ENCODE results near the gene SMIM7.

Gene SMIM7

GRCh38 chr19:16612636-16613035, 47.3 kb downstream of the SMIM7 start:
- TF ChIP-seq CTCF (IDR thresholded peaks at IDR 0.05; ENCODE audit: extremely low read depth, missing control alignments): no peak

GRCh38 chr19:16611121-16611520, 48.8 kb downstream of the SMIM7 start:
- DNase-seq (ENCODE audit: low spot score): no peak
- no peak for TF ChIP-seq CTCF (IDR thresholded peaks at IDR 0.05; ENCODE audit: extremely low read depth, missing control alignments)

More at GRCh38 chr19:16612636-16613035, 47.3 kb downstream of the SMIM7 start:
- DNase-seq (ENCODE audit: low spot score): no peak

GRCh38 chr19:16609511-16610200, 50.3 kb downstream of the SMIM7 start:
- DNase-seq (ENCODE audit: low spot score): no peak
- TF ChIP-seq CTCF (IDR thresholded peaks at IDR 0.05; ENCODE audit: extremely low read depth, missing control alignments): no peak

- DNase-seq (ENCODE audit: low spot score): no peak
- no peak for TF ChIP-seq CTCF (IDR thresholded peaks at IDR 0.05; ENCODE audit: extremely low read depth, missing control alignments)
Measured at GRCh38 chr19:16608290-16608739, 51.6 kb downstream of the SMIM7 start.

- no peak for DNase-seq (ENCODE audit: low spot score)
- no peak for TF ChIP-seq CTCF (IDR thresholded peaks at IDR 0.05; ENCODE audit: extremely low read depth, missing control alignments)
Measured at GRCh38 chr19:16607819-16608218, 52.1 kb downstream of the SMIM7 start.

GRCh38 chr19:16605553-16605994, 54.4 kb downstream of the SMIM7 start:
- no peak for DNase-seq (ENCODE audit: low spot score)

More at GRCh38 chr19:16605553-16605994, 54.4 kb downstream of the SMIM7 start:
- no peak for TF ChIP-seq CTCF (IDR thresholded peaks at IDR 0.05; ENCODE audit: extremely low read depth, missing control alignments)

Data from GM20000 (cell line).